HL-60 (cell line): Measurements from ENCODE around the gene EFHC2.

Source experiments
- CTCF ChIP-seq: IDR thresholded peaks from one replicate; pipeline ENCODE4 v1.5.1; 2011; ENCODE audit warnings: low read length, control low read depth, inconsistent platforms; ENCODE audit not compliant: insufficient read depth
- POLR2AphosphoS5 ChIP-seq: IDR thresholded peaks from 2 replicates; pipeline ENCODE4 v1.6.1; 2012; ENCODE audit warnings: low read depth

GRCh38 chrX:44183329-44183728, 160.1 kb downstream of the EFHC2 start:
- TF ChIP-seq CTCF (no peak), POLR2AphosphoS5 (no peak)
